Panc1 (cell line): ENCODE data around the gene CHCHD3. TPM values are rescaled to one million over a fixed set of nuclear protein-coding genes. Genes with fewer than 3 reads are reported as not detected.

Experiments
- ATAC-seq: fragments of 200-7000 bp; cut with Tn5 transposase; 2 replicates; pipeline ENCODE4 v1.9.1; 2020; ENCODE audit warnings: mild to moderate bottlenecking, moderate library complexity
- BruUV-seq: library from RNA; stranded (reverse); fragments of 400-500 nt; replicated peaks from 2 replicates; lab custom pipeline; 2021; lab: Mats Ljungman, UMichigan
- CTCF ChIA-PET: fragments of 300-600 bp; sonication (Branson Sonifier 250); formaldehyde crosslinking; loops from one replicate; lab custom pipeline; 2022; ENCODE audit warnings: antibody characterized with exemption; lab: Charles Lee
- POLR2A ChIA-PET: fragments of 300-600 bp; sonication (Branson Sonifier 250); formaldehyde crosslinking; loops from one replicate; lab custom pipeline; 2022; ENCODE audit warnings: antibody characterized with exemption; lab: Charles Lee
- DNase-seq: peaks from one replicate; pipeline ENCODE4 v3.0.0-alpha.2; 2010; ENCODE audit warnings: low read depth, low spot score
- H3K27ac ChIP-seq: 2 replicates; pipeline ENCODE4 v1.5.1; 2011; ENCODE audit warnings: mild to moderate bottlenecking, low read length, inconsistent platforms
- H3K27me3 ChIP-seq: fragments of 200-500 bp; sonication (Bioruptor generic); 2 replicates; pipeline ENCODE4 v1.6.0; 2014; ENCODE audit warnings: low read length, inconsistent platforms; ENCODE audit not compliant: control insufficient read depth, insufficient read depth
- H3K36me3 ChIP-seq: fragments of 200-500 bp; sonication (Bioruptor generic); 2 replicates; pipeline ENCODE4 v1.5.1; 2014; ENCODE audit warnings: inconsistent platforms, mild to moderate bottlenecking, low read length, moderate library complexity; ENCODE audit not compliant: control insufficient read depth, insufficient read depth
- H3K4me1 ChIP-seq: 2 replicates; pipeline ENCODE4 v1.5.1; 2011; ENCODE audit warnings: inconsistent platforms, mild to moderate bottlenecking, low read length, moderate library complexity; ENCODE audit not compliant: control insufficient read depth, insufficient read depth
- H3K4me3 ChIP-seq, 2 experiments: 2 replicates each; pipeline ENCODE4 v1.5.1; 2011 to 2012; ENCODE audit warnings: low read depth in 2 of 2, low read length in 2 of 2, mild to moderate bottlenecking in 2 of 2, inconsistent platforms in 1 of 2, moderate library complexity in 1 of 2
- H3K9me3 ChIP-seq: fragments of 200-500 bp; sonication (Bioruptor generic); 2 replicates; pipeline ENCODE4 v1.5.1; 2014; ENCODE audit warnings: low read depth, mild to moderate bottlenecking, inconsistent platforms, low read length, moderate library complexity; ENCODE audit not compliant: control insufficient read depth, insufficient read depth
- POLR2AphosphoS5 ChIP-seq: IDR thresholded peaks from 2 replicates; pipeline ENCODE4 v1.6.1; 2012; ENCODE audit warnings: mild to moderate bottlenecking, low read depth, low read length, moderate library complexity
- REST ChIP-seq, 2 experiments: IDR thresholded peaks; 2 replicates each; pipeline ENCODE4 v1.6.1; 2011 to 2012; ENCODE audit warnings: low read depth in 2 of 2, control low read depth in 1 of 2, low read length in 1 of 2, mild to moderate bottlenecking in 1 of 2, moderate library complexity in 1 of 2; ENCODE audit not compliant: insufficient read depth in 1 of 2
- SIN3A ChIP-seq: IDR thresholded peaks from 2 replicates; pipeline ENCODE4 v1.6.1; 2012; ENCODE audit warnings: low read depth, mild to moderate bottlenecking, low read length, moderate library complexity, borderline replicate concordance; ENCODE audit not compliant: insufficient read depth
- TCF7L2 ChIP-seq: IDR thresholded peaks from 2 replicates; pipeline ENCODE4 v1.6.1; 2011; ENCODE audit warnings: mild to moderate bottlenecking, low read depth, low read length, inconsistent platforms
- in situ Hi-C: cut with HindIII; loops from 2 replicates; pipeline ENCODE4 v1.10.0; 2016; ENCODE audit warnings: low sequenced_read_pairs, low pct_unique_long_range_greater_than_20kb
- intact Hi-C: fragments of 100-400 bp; cut with micrococcal nuclease; formaldehyde crosslinking; loops from one replicate; pipeline ENCODE4 v1.10.0; 2022; ENCODE audit not compliant: unreplicated experiment
- total RNA-seq: library from RNA; stranded (reverse); gene quantifications from one replicate; pipeline ENCODE4 v1.2.1, GENCODE V29; 2021; ENCODE audit not compliant: unreplicated experiment
- TF ChIP-seq, protein P1 (sequence below): fragments of 450-650 bp; IDR thresholded peaks from 2 replicates; pipeline ENCODE4 v1.5.1; 2017; ENCODE audit warnings: mild to moderate bottlenecking

Gene CHCHD3
- total RNA-seq, 1 experiment from 2014 or later, result 109 TPM

GRCh38 chr7:133095119-133095671 is 13.3 kb upstream of the CHCHD3 start:
- no TSS peak for BruUV-seq
- no peaks in the 10 kb centered on the region for H3K9me3 ChIP-seq
- H3K4me1 ChIP-seq, result no peaks in the 10 kb centered on the region
- no peak overlapping the region for H3K27ac ChIP-seq
- intact Hi-C loops (no loop called here), in situ Hi-C loops (no loop called here)
- H3K36me3 ChIP-seq, result no peaks in the 10 kb centered on the region
- no peak for DNase-seq
- ChIA-PET CTCF (no interaction called here), POLR2A (no interaction called here)
- no peak overlapping the region for H3K4me3 ChIP-seq
- no peaks in the 10 kb centered on the region; the same call in 1 of the 2 replicates for H3K27me3 ChIP-seq
- TF ChIP-seq POLR2AphosphoS5 (no peak), TCF7L2 (no peak), REST (IDR thresholded peaks at IDR 0.05; ENCODE audit: insufficient read depth in 1 of 2, low read depth in 2 of 2, low read length in 1 of 2) (no peak), SIN3A (no peak)
- TF ChIP-seq, protein P1, sequence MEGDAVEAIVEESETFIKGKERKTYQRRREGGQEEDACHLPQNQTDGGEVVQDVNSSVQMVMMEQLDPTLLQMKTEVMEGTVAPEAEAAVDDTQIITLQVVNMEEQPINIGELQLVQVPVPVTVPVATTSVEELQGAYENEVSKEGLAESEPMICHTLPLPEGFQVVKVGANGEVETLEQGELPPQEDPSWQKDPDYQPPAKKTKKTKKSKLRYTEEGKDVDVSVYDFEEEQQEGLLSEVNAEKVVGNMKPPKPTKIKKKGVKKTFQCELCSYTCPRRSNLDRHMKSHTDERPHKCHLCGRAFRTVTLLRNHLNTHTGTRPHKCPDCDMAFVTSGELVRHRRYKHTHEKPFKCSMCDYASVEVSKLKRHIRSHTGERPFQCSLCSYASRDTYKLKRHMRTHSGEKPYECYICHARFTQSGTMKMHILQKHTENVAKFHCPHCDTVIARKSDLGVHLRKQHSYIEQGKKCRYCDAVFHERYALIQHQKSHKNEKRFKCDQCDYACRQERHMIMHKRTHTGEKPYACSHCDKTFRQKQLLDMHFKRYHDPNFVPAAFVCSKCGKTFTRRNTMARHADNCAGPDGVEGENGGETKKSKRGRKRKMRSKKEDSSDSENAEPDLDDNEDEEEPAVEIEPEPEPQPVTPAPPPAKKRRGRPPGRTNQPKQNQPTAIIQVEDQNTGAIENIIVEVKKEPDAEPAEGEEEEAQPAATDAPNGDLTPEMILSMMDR, result no peak
- no peak for ATAC-seq

DNA sequence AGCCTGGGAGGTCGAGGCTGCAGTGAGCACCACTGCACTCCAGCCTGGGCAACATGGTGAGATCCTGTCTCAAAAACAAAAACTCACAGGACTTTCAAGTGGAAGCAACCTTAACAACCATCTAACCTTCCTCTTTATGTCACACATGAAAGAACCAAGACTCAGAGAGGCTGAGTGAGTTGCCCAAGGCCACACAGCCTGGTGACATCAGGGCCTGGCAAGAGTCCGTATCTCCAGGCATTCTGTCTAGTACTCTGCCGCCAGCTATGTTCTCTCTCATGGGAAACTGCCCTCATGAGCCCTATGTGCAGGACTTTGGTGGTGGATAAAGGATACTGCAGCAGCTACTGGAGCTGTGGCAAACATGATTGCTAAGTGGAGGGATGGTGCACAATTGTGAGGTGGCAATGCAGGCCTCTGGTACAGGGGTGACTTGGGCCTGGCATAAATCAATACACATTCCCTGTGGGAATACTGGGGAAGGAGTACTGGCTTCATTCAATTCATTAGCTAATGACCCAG is 10.1 kb upstream of the CHCHD3 start:
- ChIA-PET POLR2A (no interaction called here), CTCF (no interaction called here)
- H3K27me3 ChIP-seq, result no peaks in the 10 kb centered on the region; the same call in none of the 2 replicates
- no peaks in the 10 kb centered on the region for H3K9me3 ChIP-seq
- BruUV-seq, result no TSS peak
- ATAC-seq (0 out of 2 replicates have a peak, but pooled peaks have one; percentile 51), DNase-seq (no peak)
- intact Hi-C loops, result no loop called here
- H3K4me1 ChIP-seq, result no peaks in the 10 kb centered on the region
- no peak overlapping the region for H3K27ac ChIP-seq
- no peak overlapping the region for H3K4me3 ChIP-seq
- in situ Hi-C loops, result no loop called here
- TF ChIP-seq TCF7L2, result no peak
- TF ChIP-seq REST (IDR thresholded peaks at IDR 0.05; ENCODE audit: insufficient read depth in 1 of 2, low read depth in 2 of 2, low read length in 1 of 2), result no peak
- TF ChIP-seq, protein P1, result no peak
- no peak for TF ChIP-seq POLR2AphosphoS5
- TF ChIP-seq SIN3A, result no peak
- H3K36me3 ChIP-seq, result no peaks in the 10 kb centered on the region
